Caco-2 (cell line): Measurements from ENCODE around the gene INO80C. TPM values are rescaled to one million over a fixed set of nuclear protein-coding genes. Genes with fewer than 3 reads are reported as not detected.

Experiments used
- BruUV-seq: library from RNA; stranded (reverse); fragments of 400-500 nt; replicated peaks from 2 replicates; lab custom pipeline; 2021; lab: Mats Ljungman, UMichigan
- CTCF ChIA-PET: fragments of 300-600 bp; sonication (Branson Sonifier 250); formaldehyde crosslinking; loops from one replicate; lab custom pipeline; 2022; ENCODE audit warnings: antibody characterized with exemption; lab: Charles Lee
- POLR2A ChIA-PET: fragments of 300-600 bp; sonication (Branson Sonifier 250); formaldehyde crosslinking; loops from one replicate; lab custom pipeline; 2022; ENCODE audit warnings: antibody characterized with exemption; lab: Charles Lee
- DNase-seq, 2 experiments: peaks; one replicate each; pipeline versions ENCODE4 v3.0.0 to v3.0.0-alpha.2; 2020 to 2022
- H3K27me3 ChIP-seq: replicated peaks from 2 replicates; pipeline ENCODE4 v1.6.0; 2011; ENCODE audit warnings: low read length; ENCODE audit not compliant: control insufficient read depth, insufficient read depth
- H3K36me3 ChIP-seq: 2 replicates; pipeline ENCODE4 v1.5.1; 2011; ENCODE audit warnings: low read length; ENCODE audit not compliant: control insufficient read depth, insufficient read depth
- H3K4me1 ChIP-seq: fragments of 250-450 bp; sonication (Bioruptor Pico); 2 replicates; pipeline ENCODE4 v1.5.1; 2020; ENCODE audit warnings: mild to moderate bottlenecking
- H3K4me3 ChIP-seq: 2 replicates; pipeline ENCODE4 v1.5.1; 2011; ENCODE audit warnings: low read depth, mild to moderate bottlenecking, control low read depth, low read length
- H3K9me3 ChIP-seq: fragments of 250-450 bp; sonication (Bioruptor Pico); 2 replicates; pipeline ENCODE4 v1.5.1; 2020; ENCODE audit warnings: mild to moderate bottlenecking, moderate library complexity
- H3K27ac Mint-ChIP-seq: one replicate; pipeline ENCODE4 v1.8.0; 2022; ENCODE audit warnings: mixed read lengths; ENCODE audit not compliant: unreplicated experiment
- H3K27me3 Mint-ChIP-seq: one replicate; pipeline ENCODE4 v1.8.0; 2022; ENCODE audit warnings: mixed read lengths; ENCODE audit not compliant: insufficient read depth, unreplicated experiment
- H3K36me3 Mint-ChIP-seq: one replicate; pipeline ENCODE4 v1.8.0; 2022; ENCODE audit warnings: mild to moderate bottlenecking, mixed read lengths; ENCODE audit not compliant: insufficient read depth, unreplicated experiment
- H3K4me1 Mint-ChIP-seq: one replicate; pipeline ENCODE4 v1.8.0; 2022; ENCODE audit warnings: low read depth, mixed read lengths; ENCODE audit not compliant: unreplicated experiment
- H3K4me3 Mint-ChIP-seq: one replicate; pipeline ENCODE4 v1.8.0; 2022; ENCODE audit warnings: mild to moderate bottlenecking, moderate library complexity, mixed read lengths; ENCODE audit not compliant: unreplicated experiment
- H3K9me3 Mint-ChIP-seq: one replicate; pipeline ENCODE4 v1.8.0; 2022; ENCODE audit warnings: mixed read lengths; ENCODE audit not compliant: unreplicated experiment
- CTCF ChIP-seq, 2 experiments: fragments of 200-600 bp in 1 of 2; IDR thresholded peaks; 1 replicate in 1 of 2; 2 replicates in 1 of 2; pipeline versions ENCODE4 v1.5.1 to v1.8.0; 2011 to 2022; ENCODE audit warnings: antibody characterized with exemption in 1 of 2, control low read depth in 1 of 2, inconsistent platforms in 1 of 2, low read depth in 1 of 2, low read length in 1 of 2, mild to moderate bottlenecking in 1 of 2, moderate library complexity in 1 of 2; ENCODE audit not compliant: insufficient read depth in 1 of 2, severe bottlenecking in 1 of 2, unreplicated experiment in 1 of 2
- intact Hi-C: fragments of 100-400 bp; cut with micrococcal nuclease; formaldehyde crosslinking; loops from one replicate; pipeline ENCODE4 v1.10.0; 2022; ENCODE audit not compliant: unreplicated experiment
- total RNA-seq: library from RNA; stranded (reverse); gene quantifications from 2 replicates; pipeline ENCODE4 v1.2.3, GENCODE V29; 2022

INO80C gene
- total RNA-seq, 1 experiment from 2014 or later = 26.6 TPM

GRCh38 chr18:35508746-35509338, 11.1 kb upstream of the INO80C start:
- Histone ChIP-seq H3K9me3 (no peaks in the 10 kb centered on the region), H3K27me3 (no peaks in the 10 kb centered on the region), H3K4me3 (no peak overlapping the region), H3K4me1 (peaks cover 38% of the 10 kb centered on the region), H3K36me3 (no peaks in the 10 kb centered on the region)
- intact Hi-C loops = loop anchor here (5.0 kb wide), 1 partner anchor 73 kb away; the partner anchor contains the start of gene GALNT1
- H3K4me3 Mint-ChIP-seq = no peak overlapping the region
- no peak for DNase-seq
- no peaks in the 10 kb centered on the region for H3K9me3 Mint-ChIP-seq
- no TSS peak for BruUV-seq
- no peaks in the 10 kb centered on the region for H3K36me3 Mint-ChIP-seq
- no peaks in the 10 kb centered on the region for H3K27me3 Mint-ChIP-seq
- H3K4me1 Mint-ChIP-seq = peaks cover 13% of the 10 kb centered on the region
- no peak overlapping the region for H3K27ac Mint-ChIP-seq
- POLR2A ChIA-PET = no interaction called here
- no peak for TF ChIP-seq CTCF (IDR thresholded peaks at IDR 0.05; ENCODE audit: insufficient read depth in 1 of 2, low read depth in 1 of 2, low read length in 1 of 2, severe bottlenecking in 1 of 2, unreplicated experiment in 1 of 2)
- CTCF ChIA-PET = no interaction called here

GRCh38 chr18:35508030-35508429, 10.3 kb upstream of the INO80C start:
- ChIA-PET CTCF (no interaction called here), POLR2A (interaction anchor here (2.3 kb wide), 1 partner anchor 10 kb away, joined by 13 read pairs; the partner anchor contains the start of gene INO80C)
- intact Hi-C loops = loop anchor here (5.0 kb wide), 1 partner anchor 74 kb away; the partner anchor contains the start of gene GALNT1
- no peak overlapping the region for H3K4me3 Mint-ChIP-seq
- peaks cover 13% of the 10 kb centered on the region for H3K4me1 Mint-ChIP-seq
- Histone ChIP-seq H3K27me3 (no peaks in the 10 kb centered on the region), H3K4me3 (no peak overlapping the region), H3K4me1 (peaks cover 38% of the 10 kb centered on the region), H3K9me3 (no peaks in the 10 kb centered on the region), H3K36me3 (no peaks in the 10 kb centered on the region)
- H3K36me3 Mint-ChIP-seq = no peaks in the 10 kb centered on the region
- no peak overlapping the region for H3K27ac Mint-ChIP-seq
- DNase-seq = no peak
- no peak for TF ChIP-seq CTCF (IDR thresholded peaks at IDR 0.05; ENCODE audit: insufficient read depth in 1 of 2, low read depth in 1 of 2, low read length in 1 of 2, severe bottlenecking in 1 of 2, unreplicated experiment in 1 of 2)
- no peaks in the 10 kb centered on the region for H3K9me3 Mint-ChIP-seq
- no peaks in the 10 kb centered on the region for H3K27me3 Mint-ChIP-seq
- no TSS peak for BruUV-seq

GRCh38 chr18:35507623-35508022, 9.9 kb upstream of the INO80C start:
- no peak for TF ChIP-seq CTCF (IDR thresholded peaks at IDR 0.05; ENCODE audit: insufficient read depth in 1 of 2, low read depth in 1 of 2, low read length in 1 of 2, severe bottlenecking in 1 of 2, unreplicated experiment in 1 of 2)
- ChIA-PET POLR2A (interaction anchor here (2.3 kb wide), 1 partner anchor 10 kb away, joined by 13 read pairs; the partner anchor contains the start of gene INO80C), CTCF (no interaction called here)
- Histone ChIP-seq H3K27me3 (no peaks in the 10 kb centered on the region), H3K36me3 (no peaks in the 10 kb centered on the region), H3K9me3 (no peaks in the 10 kb centered on the region), H3K4me3 (no peak overlapping the region), H3K4me1 (peaks cover 38% of the 10 kb centered on the region)
- intact Hi-C loops = loop anchor here (5.0 kb wide), 1 partner anchor 75 kb away; the partner anchor contains the start of gene GALNT1
- DNase-seq = peak; percentile 70 to 77
- Mint-ChIP-seq H3K4me3 (no peak overlapping the region), H3K36me3 (no peaks in the 10 kb centered on the region), H3K27ac (no peak overlapping the region), H3K4me1 (peaks cover 13% of the 10 kb centered on the region), H3K27me3 (no peaks in the 10 kb centered on the region), H3K9me3 (no peaks in the 10 kb centered on the region)
- BruUV-seq = no TSS peak
